ENCODE data around the gene FOXG1.

FOXG1 gene

GRCh38 chr14:28766469-28766955 is at the start of gene FOXG1:
Gene FOXG1, plus strand, starts transcription at chr14:28766787. Its CDS starts 493 bp downstream, at chr14:28767280.
- DNase-seq (ENCODE audit: low spot score) = peak; percentile 84

DNA sequence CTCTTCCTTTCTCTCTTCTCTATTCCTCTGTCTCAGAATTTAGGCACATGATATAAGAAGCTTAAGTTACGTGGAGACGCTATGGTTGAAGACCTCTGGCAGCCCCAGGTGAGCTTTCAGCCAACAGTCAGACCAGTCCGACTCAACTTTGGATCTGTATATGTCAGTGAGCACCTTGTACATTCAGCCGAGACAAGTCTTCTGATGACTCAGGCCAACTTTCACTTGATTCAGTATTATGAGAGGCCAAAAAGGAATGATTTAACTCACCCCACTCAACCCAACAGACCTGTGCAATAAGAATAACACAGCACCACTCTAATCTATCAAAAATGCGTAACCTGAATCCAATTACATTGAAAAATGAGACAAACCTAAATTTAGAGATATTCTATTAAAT is 47.5 kb upstream of the FOXG1 start:
- DNase-seq (ENCODE audit: low spot score) = no peak

DNA sequence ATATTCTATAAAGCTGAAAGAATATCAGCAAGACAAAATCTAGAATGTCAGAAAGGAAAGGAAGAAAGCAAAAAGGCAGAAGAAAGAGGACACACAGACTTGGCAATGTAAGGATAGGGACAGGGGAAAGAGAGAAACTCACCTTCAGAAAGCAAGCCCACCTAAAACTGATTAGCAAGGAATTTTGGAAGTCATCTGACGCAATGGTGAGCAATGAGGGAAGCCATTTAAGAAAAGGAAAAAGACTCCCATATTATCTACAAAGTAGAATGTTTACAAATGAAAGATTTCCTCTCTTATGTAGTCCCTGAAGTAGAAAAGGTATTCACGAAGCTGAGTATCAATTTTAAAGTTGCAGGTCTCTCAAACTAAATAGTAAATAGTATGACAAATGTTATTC is 35.2 kb upstream of the FOXG1 start:
- no peak for DNase-seq (ENCODE audit: low spot score)

- no peak for DNase-seq (ENCODE audit: low spot score)
Measured at GRCh38 chr14:28742171-28742846, 24.3 kb upstream of the FOXG1 start.

DNA sequence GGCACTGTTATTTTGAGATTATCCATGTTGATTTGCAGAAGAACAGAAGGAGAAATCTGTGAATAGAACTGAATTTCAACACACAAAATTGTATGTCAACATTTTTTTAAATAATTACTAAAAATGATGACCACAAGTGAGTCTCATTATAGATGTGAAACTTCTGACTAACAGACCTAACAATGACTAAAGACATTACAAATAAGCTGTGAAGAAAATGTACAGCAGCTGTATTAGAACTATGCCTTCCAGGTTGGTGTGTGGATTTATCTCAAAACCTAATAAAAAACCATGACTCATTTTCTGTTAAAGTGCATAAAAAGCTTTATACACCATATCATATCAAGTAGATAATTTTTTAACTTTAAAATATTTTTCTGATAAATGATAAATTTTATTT is 22.5 kb upstream of the FOXG1 start:
- DNase-seq (ENCODE audit: low spot score) = no peak

DNA sequence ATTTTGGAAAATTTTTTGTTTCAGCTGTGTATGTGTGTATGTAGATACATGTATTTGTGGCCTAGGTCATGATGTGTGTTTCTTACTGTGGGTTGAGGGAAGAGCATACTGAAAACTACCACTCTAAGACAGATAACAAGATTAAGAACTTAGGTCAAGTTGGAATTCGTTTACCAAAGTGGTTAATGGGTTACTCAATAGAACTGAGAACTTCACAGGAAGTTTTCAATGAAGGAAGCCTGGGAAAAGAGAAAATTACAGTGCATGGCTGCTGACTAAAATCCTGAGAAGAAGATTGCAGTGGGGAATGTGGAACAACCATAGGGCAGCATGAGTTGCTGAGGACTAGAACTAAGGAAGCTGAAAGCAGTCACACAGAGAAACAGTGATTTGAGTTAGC is 21.4 kb upstream of the FOXG1 start:
- no peak for DNase-seq (ENCODE audit: low spot score)

DNA sequence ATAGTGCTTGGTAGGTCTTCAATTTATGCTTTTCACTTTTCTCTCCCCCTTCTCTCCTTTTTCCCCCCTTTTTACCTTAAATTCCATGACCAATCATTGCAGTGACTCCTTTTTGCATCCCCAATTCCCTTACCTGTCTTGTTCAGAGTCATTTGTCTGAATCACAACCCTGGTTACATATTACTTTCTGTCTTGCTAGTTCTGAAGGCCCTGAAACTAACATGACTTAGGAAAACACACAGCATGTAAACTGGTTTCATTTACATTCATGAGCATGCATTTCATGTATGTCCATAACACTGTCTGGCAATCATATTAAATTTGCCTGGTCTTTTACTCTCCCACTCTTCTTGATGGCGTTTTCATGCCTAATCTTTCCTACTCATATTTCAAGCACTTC is 20.3 kb upstream of the FOXG1 start:
- no peak for DNase-seq (ENCODE audit: low spot score)

- DNase-seq (ENCODE audit: low spot score) = no peak
Measured at GRCh38 chr14:28751467-28752058, 15.0 kb upstream of the FOXG1 start.

GRCh38 chr14:28754209-28754985 is 12.2 kb upstream of the FOXG1 start:
- DNase-seq (ENCODE audit: low spot score) = peak; percentile 56

DNA sequence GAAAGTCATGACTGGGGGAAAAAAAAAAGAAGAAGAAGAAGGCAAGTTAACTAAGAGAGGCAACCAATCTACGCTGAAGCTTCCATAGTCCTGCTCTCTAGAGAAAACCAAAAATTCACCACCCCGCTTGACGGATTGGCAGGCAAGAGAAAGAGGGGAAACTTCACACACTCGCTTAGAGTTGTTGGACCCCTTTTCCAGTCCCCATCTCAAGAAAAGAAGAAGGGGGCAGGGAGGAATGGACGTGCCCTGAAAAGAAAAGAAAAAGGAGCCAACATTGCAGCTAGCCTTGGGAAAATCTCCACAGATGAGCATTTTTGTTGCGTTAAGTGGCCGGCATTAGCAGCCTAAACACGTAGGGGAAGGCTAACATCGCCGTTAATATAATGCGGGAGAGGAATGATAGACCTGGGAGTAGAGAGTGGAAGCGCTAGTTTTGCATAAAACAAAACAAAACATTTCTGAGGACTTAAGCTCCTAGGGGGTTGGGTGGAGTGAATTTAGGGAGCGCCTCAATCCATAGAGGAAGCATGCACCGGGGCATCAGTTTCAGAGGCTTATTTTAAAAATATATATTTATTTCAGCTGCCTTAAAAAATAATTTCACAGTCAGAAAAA is 11.3 kb upstream of the FOXG1 start:
- DNase-seq (ENCODE audit: low spot score) = no peak

- DNase-seq (ENCODE audit: low spot score) = no peak
Measured at GRCh38 chr14:28755884-28756268, 10.7 kb upstream of the FOXG1 start.

- DNase-seq (ENCODE audit: low spot score) = no peak
Measured at GRCh38 chr14:28756269-28756883, 10.2 kb upstream of the FOXG1 start.

GRCh38 chr14:28756884-28757570 is 9.6 kb upstream of the FOXG1 start:
- peak; percentile 41 for DNase-seq (ENCODE audit: low spot score)

GRCh38 chr14:28757786-28758185 is 8.8 kb upstream of the FOXG1 start:
- DNase-seq (ENCODE audit: low spot score) = no peak

GRCh38 chr14:28758253-28758884 is 8.2 kb upstream of the FOXG1 start:
- no peak for DNase-seq (ENCODE audit: low spot score)

GRCh38 chr14:28758885-28759652 is 7.5 kb upstream of the FOXG1 start:
- DNase-seq (ENCODE audit: low spot score) = no peak

DNA sequence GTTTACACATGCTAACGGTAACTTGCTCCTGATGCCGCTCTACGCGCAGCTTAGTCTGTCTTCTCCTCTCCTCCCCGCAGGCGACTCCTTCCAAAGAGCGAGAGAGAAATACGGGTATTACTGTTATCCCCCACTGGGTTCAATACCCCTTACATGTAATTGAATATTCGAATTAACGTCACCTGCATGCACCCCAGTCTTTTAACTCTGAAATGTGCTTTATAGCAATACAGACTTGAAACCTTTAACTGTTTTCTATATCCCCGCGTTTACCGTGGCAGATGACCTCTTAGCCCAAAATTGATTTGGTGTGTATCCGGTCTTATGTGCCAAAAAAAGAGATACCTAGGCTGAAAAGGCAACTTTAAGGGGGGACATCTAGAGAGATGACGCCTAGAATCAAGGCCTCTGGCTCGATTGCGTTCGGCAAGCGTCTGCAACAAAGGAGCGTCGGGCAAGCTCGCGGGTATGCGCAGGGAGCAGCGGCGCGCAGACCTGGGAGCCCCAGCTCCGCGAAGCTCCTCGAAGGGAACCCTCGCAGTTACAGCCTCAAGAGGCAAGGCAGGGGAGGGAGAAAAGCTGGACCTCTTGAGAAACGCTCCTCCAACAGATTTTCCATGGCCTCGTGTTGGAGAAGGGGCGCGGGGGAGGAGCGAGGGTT is 6.8 kb upstream of the FOXG1 start:
- DNase-seq (ENCODE audit: low spot score) = no peak

DNA sequence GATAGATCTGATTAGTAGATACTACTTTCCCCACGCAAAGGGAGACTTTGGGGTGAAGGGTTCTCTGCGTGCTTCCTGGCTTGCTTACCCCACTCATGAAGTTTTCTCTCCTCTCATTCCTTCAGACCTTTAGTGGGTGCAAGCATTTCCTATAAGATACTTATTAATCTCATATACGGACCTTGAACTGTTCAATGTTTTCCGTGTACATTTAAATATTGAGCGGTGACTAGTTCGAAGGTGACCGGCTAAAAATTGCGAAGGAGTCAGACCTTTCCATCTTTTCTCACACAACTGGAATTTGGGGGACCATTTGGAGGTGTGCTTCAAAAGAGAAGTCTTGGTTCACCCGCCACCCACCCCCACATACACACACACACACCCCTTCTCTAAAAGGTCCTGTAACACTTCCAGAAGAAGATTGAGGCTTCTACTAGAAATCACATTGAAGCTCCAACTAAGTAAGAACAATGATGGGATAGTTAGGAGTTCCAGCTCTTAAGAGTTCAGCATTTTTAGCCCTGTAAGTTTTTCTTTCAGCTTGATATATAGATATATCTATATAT is 6.1 kb upstream of the FOXG1 start:
- DNase-seq (ENCODE audit: low spot score) = no peak

All from HuH-7 (cell line).